Body of pancreas (tissue), 4 donors: ENCODE results near the gene KMT2C.

Experiments
- CTCF ChIP-seq, 7 experiments: fragments of 450-650 bp in 4 of 7; fragments of 200-600 bp in 3 of 7; sonication (generic) in 3 of 7; IDR thresholded peaks; one replicate each; pipeline ENCODE4 v1.5.1; 2016 to 2019; ENCODE audit warnings: antibody characterized with exemption in 7 of 7
- POLR2A ChIP-seq, 3 donors: fragments of 450-650 bp; IDR thresholded peaks; one replicate each; pipeline ENCODE4 v1.6.1; 2016; ENCODE audit warnings: antibody characterized with exemption in 3 of 3, mild to moderate bottlenecking in 2 of 3

DNA sequence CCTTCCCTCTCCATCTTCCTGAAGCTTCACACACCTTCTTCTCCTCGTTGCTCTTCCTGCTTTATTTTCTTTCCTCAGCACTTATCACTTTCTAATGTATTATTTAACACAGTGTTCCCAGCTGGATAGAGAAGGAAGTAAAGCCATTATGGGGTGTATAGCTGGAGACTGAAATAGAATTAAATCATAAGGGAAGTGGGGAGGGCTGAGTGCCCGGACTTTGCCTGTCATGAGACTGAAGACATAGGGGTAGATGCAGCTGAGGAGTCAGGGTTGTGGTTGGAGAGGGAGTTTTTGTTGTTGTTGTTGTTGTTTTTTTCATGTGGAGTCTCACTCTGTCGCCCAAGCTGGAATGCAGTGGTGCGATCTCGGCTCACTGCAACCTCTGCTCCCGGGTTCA, 345.1 kb downstream of the KMT2C start:
- TF ChIP-seq CTCF (IDR thresholded peaks at IDR 0.05) (no peak), POLR2A (IDR thresholded peaks at IDR 0.05) (no peak)
